Measurements from ENCODE around the gene DYNLT5.
"Not testable (repeated sequence)": the region's sequence is repeated elsewhere in the genome, so short reads cannot be mapped to it uniquely, and the experiment has no call there.

Gene DYNLT5

GRCh38 chr1:66752000-66752592, at the start of gene DYNLT5:
Gene DYNLT5 (plus strand): TSS chr1:66752459. CDS start chr1:66754659, 2,200 bp downstream.
- DNase-seq, result no peak

- DNase-seq, result no peak
These were observed 47.9 kb upstream of the DYNLT5 start for GRCh38 chr1:66704177-66704875.

- no peak for DNase-seq
These were observed 47.1 kb upstream of the DYNLT5 start for GRCh38 chr1:66705110-66705509.

GRCh38 chr1:66711420-66711819, 40.8 kb upstream of the DYNLT5 start:
- no peak for DNase-seq

GRCh38 chr1:66712839-66713238, 39.4 kb upstream of the DYNLT5 start:
- DNase-seq, result no peak

GRCh38 chr1:66723985-66724384, 28.3 kb upstream of the DYNLT5 start:
- DNase-seq, result no peak

- peak; percentile 64 for DNase-seq
These were observed 26.2 kb upstream of the DYNLT5 start for GRCh38 chr1:66725885-66726665.

GRCh38 chr1:66728021-66728420, 24.2 kb upstream of the DYNLT5 start:
- DNase-seq, result no peak

GRCh38 chr1:66728716-66729115, 23.5 kb upstream of the DYNLT5 start:
- not testable (repeated sequence) for DNase-seq

GRCh38 chr1:66729119-66729518, 23.1 kb upstream of the DYNLT5 start:
- no peak for DNase-seq

GRCh38 chr1:66729523-66729922, 22.7 kb upstream of the DYNLT5 start:
- no peak for DNase-seq

- no peak for DNase-seq
These were observed 21.8 kb upstream of the DYNLT5 start for GRCh38 chr1:66730462-66730861.

- no peak for DNase-seq
These were observed 20.9 kb upstream of the DYNLT5 start for GRCh38 chr1:66731170-66731865.

- DNase-seq, result no peak
These were observed 19.7 kb upstream of the DYNLT5 start for GRCh38 chr1:66732407-66733166.

GRCh38 chr1:66733348-66734017, 18.8 kb upstream of the DYNLT5 start:
- no peak for DNase-seq

GRCh38 chr1:66734531-66734930, 17.7 kb upstream of the DYNLT5 start:
- DNase-seq, result not testable (repeated sequence)

GRCh38 chr1:66737836-66738235, 14.4 kb upstream of the DYNLT5 start:
- no peak for DNase-seq

- no peak for DNase-seq
These were observed 12.7 kb upstream of the DYNLT5 start for GRCh38 chr1:66739401-66740157.

GRCh38 chr1:66745451-66745850, 6.8 kb upstream of the DYNLT5 start:
- DNase-seq, result no peak

- no peak for DNase-seq
These were observed 4.8 kb upstream of the DYNLT5 start for GRCh38 chr1:66747501-66747900.

- no peak for DNase-seq
These were observed 1.7 kb upstream of the DYNLT5 start for GRCh38 chr1:66750577-66750976.

All from NCI-H774 (cell line).